CD4-positive, alpha-beta T cell treated with Interferon gamma for 1 hour (primary cell): ENCODE data around the gene FPGT.
"Not testable (repeated sequence)": the region's sequence is repeated elsewhere in the genome, so short reads cannot be mapped to it uniquely, and the experiment has no call there.

ENCODE experiments used
- DNase-seq: peaks from one replicate; pipeline ENCODE4 v3.0.0-alpha.2; 2020

FPGT gene

GRCh38 chr1:74197657-74198552 is at the start of gene FPGT, which contains the start of gene LRRIQ3:
Gene FPGT (plus strand): TSS chr1:74198242. CDS start chr1:74198279, 37 bp downstream.
Gene LRRIQ3 (minus strand): TSS chr1:74198176. CDS start chr1:74183684, 14,492 bp downstream.
- peak; percentile 94 for DNase-seq

DNA sequence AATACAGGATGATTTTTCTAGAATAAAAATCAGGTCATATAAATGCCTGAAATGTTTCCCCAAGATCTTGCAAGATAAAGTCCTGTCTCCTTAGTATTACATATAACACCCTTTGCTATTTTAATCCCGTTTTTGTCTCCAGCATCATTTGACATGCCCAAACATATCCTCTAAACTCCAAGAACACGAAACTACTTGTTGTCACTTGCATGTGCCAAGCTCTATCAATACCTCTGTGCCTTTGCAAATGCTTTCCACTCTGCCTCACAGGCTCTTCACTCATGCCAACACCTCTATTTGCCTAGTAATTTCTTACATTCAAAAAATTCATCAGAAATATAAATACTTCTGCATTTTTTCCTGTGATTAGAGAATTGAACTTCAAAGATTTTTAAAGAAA is 38.0 kb upstream of the FPGT start:
- DNase-seq, result no peak

DNA sequence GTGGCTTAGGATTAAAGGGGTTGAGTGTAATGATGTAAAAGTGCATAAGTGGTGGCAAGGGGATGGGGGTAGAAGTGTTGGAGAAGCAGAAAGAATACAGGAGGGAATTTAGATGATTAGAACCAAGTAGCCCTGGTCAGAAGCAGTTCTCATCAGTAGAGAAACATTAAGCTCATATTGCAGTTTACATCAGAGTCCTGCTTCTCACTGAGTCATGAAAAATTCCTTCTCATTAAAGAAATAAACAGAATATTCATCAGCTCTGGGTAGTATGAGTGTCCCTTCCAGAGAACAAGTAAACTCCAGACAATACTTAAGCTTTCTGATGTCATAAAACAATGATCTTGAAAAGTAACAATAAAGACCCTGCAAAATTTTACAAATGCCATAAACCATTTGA is 36.5 kb upstream of the FPGT start:
- DNase-seq, result no peak

DNA sequence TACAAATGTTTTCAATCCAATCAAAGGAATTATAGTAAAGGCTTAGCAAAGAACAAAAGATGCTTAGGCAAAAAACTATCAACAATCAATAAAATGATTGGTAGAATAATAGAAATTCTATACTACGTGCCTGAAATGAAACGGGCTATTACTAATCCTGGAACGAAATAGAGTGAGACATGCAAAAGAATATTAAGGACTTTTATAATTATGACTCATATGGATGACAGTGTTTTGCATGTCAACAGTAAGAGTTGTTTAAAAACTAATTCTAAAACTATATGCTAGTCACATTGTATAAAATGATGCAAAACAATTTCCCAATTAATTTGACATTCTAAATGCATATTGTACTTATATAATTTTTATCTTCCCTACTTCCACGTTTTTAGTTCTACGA is 35.7 kb upstream of the FPGT start:
- no peak for DNase-seq

DNA sequence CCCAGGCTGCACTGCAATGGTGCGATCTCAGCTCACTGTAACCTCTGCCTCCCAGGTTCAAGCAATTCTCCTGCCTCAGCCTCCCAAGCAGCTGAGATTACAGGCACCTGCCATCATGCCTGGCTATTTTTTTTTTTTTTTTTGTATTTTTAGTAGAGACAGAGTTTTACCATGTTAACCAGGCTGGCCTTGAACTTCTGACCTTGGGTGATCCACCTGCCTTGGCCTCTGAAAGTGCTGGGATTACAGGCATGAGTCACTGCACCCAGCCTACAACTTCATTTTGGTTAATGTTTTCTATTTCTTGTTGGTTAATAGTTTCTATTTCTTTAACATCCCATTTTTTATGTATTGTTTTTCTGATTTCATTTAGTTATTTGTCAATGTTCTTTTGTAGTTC is 23.6 kb upstream of the FPGT start:
- not testable (repeated sequence) for DNase-seq

- no peak for DNase-seq
Observed at GRCh38 chr1:74180490-74180889, 17.6 kb upstream of the FPGT start.

- DNase-seq, result no peak
Observed at GRCh38 chr1:74193908-74194307, 4.1 kb upstream of the FPGT start.

DNA sequence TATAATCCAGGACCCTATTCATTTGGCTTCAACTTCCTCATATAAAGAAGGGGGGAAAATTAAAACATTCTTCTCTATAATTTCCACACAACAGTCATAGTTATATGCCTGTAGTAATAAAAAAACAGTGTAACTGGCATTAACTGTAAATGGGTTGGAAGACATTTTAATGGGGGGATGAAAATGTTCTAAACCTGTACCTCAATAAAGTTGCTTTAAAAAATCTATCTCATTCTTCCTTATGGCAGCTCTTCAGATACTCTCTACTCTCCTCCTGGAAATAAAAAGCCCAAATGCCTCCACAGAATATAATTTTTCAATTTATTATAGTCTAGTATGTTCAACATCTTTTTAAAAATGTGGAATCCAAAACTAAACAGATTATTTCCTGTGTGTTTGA is 2.7 kb upstream of the FPGT start:
- DNase-seq, result no peak

DNA sequence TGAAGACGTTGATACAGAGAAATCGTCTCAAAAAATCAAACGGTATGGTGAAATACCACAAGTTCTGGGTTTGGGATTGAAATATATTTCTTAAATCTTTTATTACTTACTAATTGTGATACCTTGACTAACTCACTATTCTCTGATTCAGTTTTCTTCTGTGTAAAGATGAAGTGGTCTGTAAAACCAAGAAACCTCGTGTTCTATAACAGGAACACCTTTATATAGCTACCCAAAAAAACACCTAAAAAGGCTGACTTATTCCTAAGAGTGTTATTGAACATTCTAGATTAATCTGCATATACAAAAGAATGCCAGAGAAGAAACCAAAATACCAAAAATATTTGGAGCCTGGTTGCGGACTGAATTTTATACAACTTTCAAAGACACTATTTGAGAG is 787 bp upstream of the FPGT start:
- DNase-seq, result no peak

- no peak for DNase-seq
Observed at GRCh38 chr1:74199504-74199903, 1.5 kb downstream of the FPGT start.

DNA sequence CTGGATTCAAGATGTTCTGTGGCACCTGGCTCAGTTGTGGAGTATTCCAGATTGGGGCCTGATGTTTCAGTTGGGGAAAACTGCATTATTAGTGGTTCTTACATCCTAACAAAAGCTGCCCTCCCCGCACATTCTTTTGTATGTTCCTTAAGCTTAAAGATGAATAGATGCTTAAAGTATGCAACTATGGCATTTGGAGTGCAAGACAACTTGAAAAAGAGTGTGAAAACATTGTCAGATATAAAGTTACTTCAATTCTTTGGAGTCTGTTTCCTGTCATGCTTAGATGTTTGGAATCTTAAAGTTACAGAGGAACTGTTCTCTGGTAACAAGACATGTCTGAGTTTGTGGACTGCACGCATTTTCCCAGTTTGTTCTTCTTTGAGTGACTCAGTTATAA is 7.2 kb downstream of the FPGT start:
- DNase-seq, result no peak

- DNase-seq, result no peak
Observed at GRCh38 chr1:74215229-74215628, 17.2 kb downstream of the FPGT start.

GRCh38 chr1:74222701-74223100 is 24.7 kb downstream of the FPGT start:
- no peak for DNase-seq

DNA sequence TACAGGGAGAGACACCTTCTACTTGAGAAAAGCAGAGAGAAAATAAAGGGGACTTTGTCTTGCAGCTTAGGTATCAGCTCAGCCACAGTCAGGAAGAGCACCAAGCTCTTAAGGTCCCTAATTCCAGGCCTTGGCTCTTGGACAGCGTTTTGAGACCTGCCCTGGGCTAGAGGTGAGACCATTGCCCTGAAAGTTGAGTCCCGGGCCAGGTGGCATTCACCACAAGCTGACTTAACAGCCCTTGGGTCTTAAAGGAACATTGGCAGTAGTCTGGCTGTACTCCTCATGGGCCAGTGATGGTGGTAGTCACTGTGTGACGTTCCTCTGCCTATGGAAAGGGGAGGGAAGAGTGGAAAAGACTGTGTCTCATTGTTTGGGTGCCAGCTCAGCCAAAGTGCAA is 25.4 kb downstream of the FPGT start:
- no peak for DNase-seq

DNA sequence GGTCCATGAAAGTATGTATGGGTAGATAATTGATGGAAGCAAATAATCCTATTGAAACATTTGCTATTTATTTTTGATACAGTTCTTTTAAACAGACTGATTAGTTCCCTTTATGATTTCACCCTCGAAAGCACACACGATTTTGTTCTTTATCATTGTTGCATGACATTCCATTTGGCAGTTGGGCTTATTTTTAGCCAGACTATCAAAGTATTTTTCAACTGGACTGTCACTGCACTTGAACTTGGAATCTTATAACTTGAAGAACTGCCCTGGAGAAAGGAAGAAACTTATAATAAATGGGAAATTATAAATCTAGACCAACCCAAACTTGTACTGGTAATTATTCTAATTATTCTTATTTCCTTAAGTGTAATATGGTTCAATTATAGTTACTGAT is 37.1 kb downstream of the FPGT start, which contains the start of gene TNNI3K:
Gene TNNI3K (plus strand): TSS at position 235 of the 400 bp plus-strand sequence. CDS start 65 bp downstream, at position 300.
- DNase-seq, result no peak

- DNase-seq, result no peak
Observed at GRCh38 chr1:74236440-74236839, 38.4 kb downstream of the FPGT start.

- DNase-seq, result no peak
Observed at GRCh38 chr1:74237035-74237434, 39.0 kb downstream of the FPGT start.

GRCh38 chr1:74237787-74238186 is 39.7 kb downstream of the FPGT start:
- DNase-seq, result no peak

DNA sequence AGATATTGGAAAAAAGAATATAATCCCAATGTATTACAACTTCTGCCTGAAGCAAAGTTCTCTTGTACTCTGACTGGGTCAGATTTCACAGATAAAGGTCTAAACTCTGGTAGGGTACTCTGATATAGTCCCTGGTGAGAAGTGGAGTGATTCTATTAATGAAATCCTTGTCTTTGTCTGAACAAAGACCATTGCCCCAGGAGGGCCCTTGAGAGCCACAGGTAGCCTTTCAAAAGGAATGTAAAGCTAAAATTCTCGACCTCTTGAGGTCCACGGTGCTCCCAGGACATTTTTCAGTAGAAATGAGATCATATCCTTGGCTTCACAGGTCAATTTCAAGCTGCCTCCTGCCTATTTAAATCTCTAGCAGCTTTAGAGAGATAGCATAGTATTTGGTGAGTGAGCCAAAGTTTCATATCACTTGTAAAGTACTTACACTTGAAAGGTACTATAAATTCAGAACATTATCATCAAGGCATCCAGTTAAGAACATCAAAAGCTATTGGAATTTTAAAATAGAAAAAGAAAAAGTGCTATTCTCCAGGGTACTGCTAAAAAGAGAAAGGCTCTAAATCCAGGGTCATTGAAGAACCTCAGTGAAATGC is 47.2 kb downstream of the FPGT start:
- DNase-seq, result no peak

DNA sequence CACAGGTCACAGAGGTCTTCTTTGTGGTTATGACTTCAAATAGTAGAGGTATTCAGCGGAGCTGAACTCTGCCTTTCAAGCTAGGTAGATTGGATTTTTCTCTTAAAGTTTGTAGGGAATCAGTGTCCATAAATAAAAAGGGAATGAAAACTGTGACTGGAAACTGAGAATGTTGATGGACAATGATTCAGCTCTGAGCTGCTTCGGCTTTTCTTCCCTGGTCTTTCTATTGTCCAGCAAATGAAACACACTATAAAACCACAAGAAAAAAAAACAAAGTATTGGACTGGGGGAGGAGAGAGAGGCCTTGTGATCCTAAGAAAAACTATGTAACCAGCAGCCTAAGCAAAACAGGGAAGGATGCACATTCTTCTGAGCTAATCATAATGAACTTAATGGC is 48.3 kb downstream of the FPGT start:
- no peak for DNase-seq

GRCh38 chr1:74247881-74248528 is 50.0 kb downstream of the FPGT start:
- DNase-seq, result no peak

- DNase-seq, result not testable (repeated sequence)
Observed at GRCh38 chr1:74253243-74253824, 55.3 kb downstream of the FPGT start.
